Measurements from ENCODE around the gene TSC1.

DNA sequence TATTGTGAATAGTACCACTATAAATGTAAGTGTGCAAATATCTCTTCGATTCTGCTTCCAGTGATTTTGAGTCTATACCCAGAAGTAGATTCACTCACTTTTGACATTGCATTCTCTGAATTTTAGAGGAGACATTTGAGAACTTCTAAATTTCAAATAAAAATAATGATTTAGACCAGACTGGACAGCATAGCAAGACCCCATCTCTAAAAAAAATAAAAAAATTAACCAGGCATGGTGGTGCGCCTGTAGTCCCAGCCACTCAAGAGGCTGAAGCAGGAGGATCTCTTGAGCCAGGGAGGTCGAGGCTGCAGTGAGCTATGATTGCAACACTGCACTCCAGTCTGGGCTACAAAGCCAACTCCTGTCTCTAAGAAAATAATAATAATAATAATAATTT is 32.2 kb upstream of the TSC1 start:
- TF ChIP-seq IKZF2 (IDR thresholded peaks at IDR 0.05) (no peak), TAF1 (IDR thresholded peaks at IDR 0.05; ENCODE audit: borderline replicate concordance, low read depth, low read length) (no peak), EP300 (IDR thresholded peaks at IDR 0.05; ENCODE audit: borderline replicate concordance in 1 of 2, control insufficient read depth in 1 of 2, low read depth in 2 of 2, low read length in 2 of 2) (no peak), POLR2A (IDR thresholded peaks at IDR 0.05; ENCODE audit: low read depth, low read length) (no peak), BHLHE40 (IDR thresholded peaks at IDR 0.05; ENCODE audit: borderline replicate concordance in 1 of 2, low read depth in 2 of 2, low read length in 1 of 2) (no peak), SRF (IDR thresholded peaks at IDR 0.05; ENCODE audit: low read depth in 2 of 2, low read length in 2 of 2) (no peak), ASH2L (IDR thresholded peaks at IDR 0.05; ENCODE audit: borderline replicate concordance, low read depth) (no peak), POLR2AphosphoS5 (IDR thresholded peaks at IDR 0.05; ENCODE audit: low read length) (no peak), CHD4 (IDR thresholded peaks at IDR 0.05) (no peak), NR2F1 (conservative IDR thresholded peaks at IDR 0.05) (no peak), FOS (IDR thresholded peaks at IDR 0.05; ENCODE audit: borderline replicate concordance, extremely low read depth, insufficient read length) (no peak), CHD2 (IDR thresholded peaks at IDR 0.05; ENCODE audit: borderline replicate concordance, low read depth, low read length) (no peak)
- TF ChIP-seq, protein P1, sequence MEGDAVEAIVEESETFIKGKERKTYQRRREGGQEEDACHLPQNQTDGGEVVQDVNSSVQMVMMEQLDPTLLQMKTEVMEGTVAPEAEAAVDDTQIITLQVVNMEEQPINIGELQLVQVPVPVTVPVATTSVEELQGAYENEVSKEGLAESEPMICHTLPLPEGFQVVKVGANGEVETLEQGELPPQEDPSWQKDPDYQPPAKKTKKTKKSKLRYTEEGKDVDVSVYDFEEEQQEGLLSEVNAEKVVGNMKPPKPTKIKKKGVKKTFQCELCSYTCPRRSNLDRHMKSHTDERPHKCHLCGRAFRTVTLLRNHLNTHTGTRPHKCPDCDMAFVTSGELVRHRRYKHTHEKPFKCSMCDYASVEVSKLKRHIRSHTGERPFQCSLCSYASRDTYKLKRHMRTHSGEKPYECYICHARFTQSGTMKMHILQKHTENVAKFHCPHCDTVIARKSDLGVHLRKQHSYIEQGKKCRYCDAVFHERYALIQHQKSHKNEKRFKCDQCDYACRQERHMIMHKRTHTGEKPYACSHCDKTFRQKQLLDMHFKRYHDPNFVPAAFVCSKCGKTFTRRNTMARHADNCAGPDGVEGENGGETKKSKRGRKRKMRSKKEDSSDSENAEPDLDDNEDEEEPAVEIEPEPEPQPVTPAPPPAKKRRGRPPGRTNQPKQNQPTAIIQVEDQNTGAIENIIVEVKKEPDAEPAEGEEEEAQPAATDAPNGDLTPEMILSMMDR (IDR thresholded peaks at IDR 0.05 in 2 of 3, conservative IDR thresholded peaks at IDR 0.05 in 1 of 3; ENCODE audit: control insufficient read depth in 2 of 3, extremely low read depth in 1 of 3, insufficient read depth in 1 of 3, low read depth in 3 of 3, low read length in 3 of 3), result no peak
- TF ChIP-seq, protein P2, sequence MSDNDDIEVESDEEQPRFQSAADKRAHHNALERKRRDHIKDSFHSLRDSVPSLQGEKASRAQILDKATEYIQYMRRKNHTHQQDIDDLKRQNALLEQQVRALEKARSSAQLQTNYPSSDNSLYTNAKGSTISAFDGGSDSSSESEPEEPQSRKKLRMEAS (IDR thresholded peaks at IDR 0.05; ENCODE audit: low read depth, low read length), result no peak
